K562 (cell line): ENCODE data around the gene ABITRAM. TPM values are rescaled to one million over a fixed set of nuclear protein-coding genes. Genes with fewer than 3 reads are reported as not detected.
A peak's percentile ranks its signal among the peaks of the same experiment; 100 is the strongest.

Experiments
- ATF4 ChIP-seq: fragments of 450-650 bp; formaldehyde crosslinking; IDR thresholded peaks from 2 replicates; pipeline ENCODE4 v1.4.0; 2022; ENCODE audit warnings: mild to moderate bottlenecking, moderate library complexity
- ATF7 ChIP-seq: fragments of 450-650 bp; IDR thresholded peaks from 2 replicates; pipeline ENCODE4 v1.7.1; 2014; ENCODE audit warnings: mild to moderate bottlenecking, moderate library complexity
- BCL6 ChIP-seq: fragments of 250-450 bp; sonication (Bioruptor Pico); IDR thresholded peaks from 2 replicates; pipeline ENCODE4 v1.4.0; 2020
- CEBPG ChIP-seq, 3 experiments: fragments of 200-800 bp in 1 of 3; sonication (Bioruptor generic) in 1 of 3; sonication (generic) in 1 of 3; formaldehyde crosslinking in 1 of 3; IDR thresholded peaks in 2 of 3; conservative IDR thresholded peaks in 1 of 3; 2 replicates each; pipeline versions ENCODE4 v1.6.1 to v1.8.0; 2016 to 2022; ENCODE audit warnings: missing compliant biosample characterization in 2 of 3, missing genetic modification characterization in 2 of 3, mild to moderate bottlenecking in 1 of 3, missing genetic modification reagents in 1 of 3
- CREB3 ChIP-seq: fragments of 450-650 bp; conservative IDR thresholded peaks from 2 replicates; pipeline ENCODE4 v1.6.1; 2016; ENCODE audit warnings: missing genetic modification characterization, low read depth, mild to moderate bottlenecking, missing compliant biosample characterization, moderate library complexity
- EP400 ChIP-seq: fragments of 450-650 bp; IDR thresholded peaks from 2 replicates; pipeline ENCODE4 v1.6.1; 2017; ENCODE audit warnings: antibody characterized with exemption, mild to moderate bottlenecking, moderate library complexity
- ETV6 ChIP-seq, 3 experiments: fragments of 150-350 bp in 1 of 3; sonication (generic) in 1 of 3; formaldehyde crosslinking in 1 of 3; IDR thresholded peaks; 2 replicates each; pipeline versions ENCODE4 v1.6.1 to v1.8.0; 2014 to 2022; ENCODE audit warnings: borderline replicate concordance in 2 of 3, low read depth in 2 of 3, antibody characterized with exemption in 1 of 3, low read length in 1 of 3, mild to moderate bottlenecking in 1 of 3, missing genetic modification reagents in 1 of 3
- JUND ChIP-seq, 2 experiments: IDR thresholded peaks; 2 replicates in 1 of 2; 3 replicates in 1 of 2; pipeline ENCODE4 v1.6.1; 2011; ENCODE audit warnings: borderline replicate concordance in 2 of 2, low read depth in 2 of 2, low read length in 2 of 2, improper control_type of control experiment in 1 of 2, missing biosample characterization in 1 of 2, missing genetic modification characterization in 1 of 2, missing genetic modification reagents in 1 of 2
- MEIS2 ChIP-seq: fragments of 450-650 bp; IDR thresholded peaks from 2 replicates; pipeline ENCODE4 v1.6.1; 2014; ENCODE audit warnings: mild to moderate bottlenecking; ENCODE audit not compliant: partially characterized antibody
- NCOR1 ChIP-seq: fragments of 450-650 bp; IDR thresholded peaks from 2 replicates; pipeline ENCODE4 v1.6.1; 2016; ENCODE audit warnings: mild to moderate bottlenecking, moderate library complexity
- PKNOX1 ChIP-seq: fragments of 450-650 bp; IDR thresholded peaks from 2 replicates; pipeline ENCODE4 v1.6.1; 2016
- POLR2AphosphoS5 ChIP-seq: IDR thresholded peaks from 2 replicates; pipeline ENCODE4 v1.6.1; 2011; ENCODE audit warnings: mild to moderate bottlenecking, low read depth, low read length, moderate library complexity; ENCODE audit not compliant: control insufficient read depth, insufficient read depth
- POLR2G ChIP-seq: fragments of 200-400 bp; formaldehyde crosslinking; IDR thresholded peaks from 2 replicates; pipeline ENCODE4 v1.6.1; 2017; ENCODE audit warnings: low read depth, mild to moderate bottlenecking, antibody characterized with exemption, low read length, moderate library complexity
- SMARCC2 ChIP-seq: fragments of 450-650 bp; IDR thresholded peaks from 2 replicates; pipeline ENCODE4 v1.6.1; 2017; ENCODE audit warnings: antibody characterized with exemption, moderate library complexity, mild to moderate bottlenecking, low read depth
- SOX6 ChIP-seq: fragments of 450-650 bp; IDR thresholded peaks from 2 replicates; pipeline ENCODE4 v1.6.1; 2014; ENCODE audit warnings: mild to moderate bottlenecking
- TEAD4 ChIP-seq, 2 experiments: sonication (generic) in 1 of 2; formaldehyde crosslinking in 1 of 2; IDR thresholded peaks; 2 replicates each; pipeline versions ENCODE4 v1.6.1 to v1.8.0; 2012 to 2022; ENCODE audit warnings: borderline replicate concordance in 1 of 2, inconsistent platforms in 1 of 2, low read length in 1 of 2, mild to moderate bottlenecking in 1 of 2, missing genetic modification reagents in 1 of 2
- XRCC4 ChIP-seq: IDR thresholded peaks from one replicate; pipeline ENCODE4 v1.6.1; 2011; ENCODE audit not compliant: insufficient read depth, insufficient read length; ENCODE audit errors: extremely low read depth
- ZNF3 ChIP-seq: fragments of 250-450 bp; sonication (Bioruptor Pico); IDR thresholded peaks from 2 replicates; pipeline ENCODE4 v1.5.0; 2021; ENCODE audit warnings: mild to moderate bottlenecking, moderate library complexity
- ZNF584 ChIP-seq: fragments of 200-800 bp; sonication (Bioruptor generic); IDR thresholded peaks from 2 replicates; pipeline ENCODE4 v1.6.1; 2016; ENCODE audit warnings: low read depth, mild to moderate bottlenecking, missing genetic modification characterization, missing compliant biosample characterization
- ZNF589 ChIP-seq: fragments of 200-800 bp; sonication (Bioruptor generic); IDR thresholded peaks from 2 replicates; pipeline ENCODE4 v1.6.1; 2016; ENCODE audit warnings: low read depth, missing genetic modification characterization, missing compliant biosample characterization
- polyA plus RNA-seq, 8 experiments: library from polyadenylated mRNA; depleted of rRNA in 4 of 8; stranded (reverse) in 5 of 8; unstranded in 3 of 8; fragments of >200 nt; fragmentation: Nextera tagmentation in 2 of 8; fragmentation: Illumina TruSeq in 1 of 8; extraction: Ambion mirVana in 2 of 8; extraction: Trizol in 1 of 8; gene quantifications; 2 replicates each; pipeline versions ENCODE4 v1.2.1 to v1.2.3, GENCODE V29; 2011 to 2014; ENCODE audit warnings: inconsistent platforms in 1 of 8, missing spikeins in 1 of 8
- total RNA-seq, 7 experiments: library from RNA; depleted of rRNA in 6 of 7; stranded (reverse); fragments of >200 nt in 6 of 7; fragmentation: Illumina TruSeq in 2 of 7; extraction: Trizol in 2 of 7; gene quantifications; 2 replicates each; pipeline versions ENCODE4 v1.2.1 to v1.2.3, GENCODE V29; 2011 to 2021; ENCODE audit warnings: low replicate concordance in 1 of 7

The ABITRAM gene
- total and polyA plus RNA-seq, 9 of the 15 experiments (the other 6 are each of a cell fraction or from before 2014, with no cell fraction given), result 8.9 to 47.6 (median 28.4) TPM

GRCh38 chr9:108963459-108964143, 29.4 kb downstream of the ABITRAM start (continued):
- TF ChIP-seq CEBPG (CRISPR knock-in tag; IDR thresholded peaks at IDR 0.05) (no peak), CEBPG (tag; conservative IDR thresholded peaks at IDR 0.05 in 1 of 2, IDR thresholded peaks at IDR 0.05 in 1 of 2) (0 out of 4 replicates have a peak, but pooled peaks of 1 of the 2 experiments have one; percentile 6), ATF7 (peak; percentile 94), JUND (IDR thresholded peaks at IDR 0.05; ENCODE audit: borderline replicate concordance, low read depth, low read length) (peak; percentile 90), JUND (tag; IDR thresholded peaks at IDR 0.05; ENCODE audit: borderline replicate concordance, low read depth, low read length) (peak; percentile 93; the same call in 2 of the 3 replicates), SMARCC2 (0 out of 2 replicates have a peak, but pooled peaks have one; percentile 10), ZNF3 (CRISPR knock-in tag) (peak; percentile 45; the same call in 1 of the 2 replicates), EP400 (peak; percentile 63; the same call in 1 of the 2 replicates), CREB3 (tag) (no peak), ZNF589 (0 out of 2 replicates have a peak, but pooled peaks have one; percentile 22), MEIS2 (peak; percentile 21), ETV6 (IDR thresholded peaks at IDR 0.05; ENCODE audit: borderline replicate concordance in 1 of 2, low read depth in 2 of 2, low read length in 1 of 2) (no peak), ETV6 (CRISPR knock-in tag; IDR thresholded peaks at IDR 0.05; ENCODE audit: borderline replicate concordance) (no peak), POLR2AphosphoS5 (0 out of 2 replicates have a peak, but pooled peaks have one; percentile 19), SOX6 (peak; percentile 55; the same call in 1 of the 2 replicates), POLR2G (no peak), NCOR1 (peak; percentile 49), PKNOX1 (peak; percentile 62; the same call in 1 of the 2 replicates), ATF4 (peak; percentile 40; the same call in 1 of the 2 replicates), BCL6 (CRISPR knock-in tag) (no peak), XRCC4 (no peak), TEAD4 (IDR thresholded peaks at IDR 0.05; ENCODE audit: low read length) (peak; percentile 77), TEAD4 (CRISPR knock-in tag; IDR thresholded peaks at IDR 0.05; ENCODE audit: borderline replicate concordance) (no peak), ZNF584 (CRISPR knock-in tag) (no peak)
